Measurements from ENCODE around the gene SDHB. TPM values are rescaled to one million over a fixed set of nuclear protein-coding genes. Genes with fewer than 3 reads are reported as not detected.
A peak's percentile ranks its signal among the peaks of the same experiment; 100 is the strongest.

Gene SDHB
- total RNA-seq, 2 donors from 2014 or later, result 98.2 to 101 TPM

DNA sequence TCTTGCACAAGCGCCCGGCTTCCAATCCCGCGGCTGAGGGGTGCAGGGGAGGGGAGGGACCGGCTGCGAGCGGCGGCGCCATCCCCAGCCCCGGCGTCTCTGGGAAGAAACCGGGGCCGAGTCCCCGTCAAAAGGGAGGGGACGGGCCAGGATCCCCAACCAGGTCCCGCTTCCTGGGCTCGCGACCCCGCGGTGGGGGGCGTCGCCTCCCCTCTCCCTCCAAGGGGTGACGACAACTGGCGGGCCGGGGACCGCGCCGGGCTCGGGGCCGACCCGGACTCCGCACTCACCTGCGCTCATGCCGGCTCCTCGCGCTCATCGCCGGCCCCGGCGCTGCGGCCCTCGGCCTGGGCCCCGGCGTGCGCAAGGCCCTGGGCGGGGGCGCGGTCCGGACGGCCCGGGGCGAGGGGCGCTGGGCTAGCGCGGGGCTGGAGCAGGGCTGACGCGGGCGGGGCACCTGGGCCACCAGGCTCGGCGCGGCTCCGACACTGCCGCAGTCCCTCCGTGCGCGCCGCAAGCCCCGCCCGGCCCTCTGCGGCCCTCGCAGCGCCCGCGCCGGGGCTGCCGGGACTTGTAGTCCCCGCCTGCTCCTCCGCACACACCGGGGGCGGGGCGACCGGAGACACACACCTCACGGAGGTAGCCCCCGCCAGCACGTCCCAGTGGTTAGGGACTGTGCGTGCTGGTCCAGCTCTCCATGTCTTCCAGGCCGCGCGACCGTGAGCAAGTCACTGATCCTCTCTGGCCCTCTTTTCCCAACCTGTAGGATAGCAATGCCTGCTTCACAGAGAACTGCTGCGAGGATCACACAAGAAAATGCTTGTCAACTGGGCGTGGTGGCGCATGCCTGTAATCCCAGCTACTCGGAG, 42.2 kb downstream of the SDHB start, which contains the start of gene ATP13A2:
ATP13A2 (minus strand) TSS at position 490 of the 869 bp plus-strand sequence; CDS start at position 300, 190 bp downstream.
- Mint-ChIP-seq H3K9me3 (no peaks in the 10 kb centered on the region), H3K27ac (no peak within 1 kb of the TSS), H3K36me3 (ENCODE audit: insufficient read depth in 2 of 2) (no peaks in the 10 kb centered on the region), H3K4me3 (peak within 1 kb of the TSS; percentile 85 to 86), H3K4me1 (ENCODE audit: low read depth) (peaks cover 20% of the 10 kb centered on the region), H3K27me3 (ENCODE audit: low read depth) (no peaks in the 10 kb centered on the region)
- DNase-seq, result peak; percentile 87 to 92
- ATAC-seq (replicated peaks in 1 of 2), result peak; percentile 99

DNA sequence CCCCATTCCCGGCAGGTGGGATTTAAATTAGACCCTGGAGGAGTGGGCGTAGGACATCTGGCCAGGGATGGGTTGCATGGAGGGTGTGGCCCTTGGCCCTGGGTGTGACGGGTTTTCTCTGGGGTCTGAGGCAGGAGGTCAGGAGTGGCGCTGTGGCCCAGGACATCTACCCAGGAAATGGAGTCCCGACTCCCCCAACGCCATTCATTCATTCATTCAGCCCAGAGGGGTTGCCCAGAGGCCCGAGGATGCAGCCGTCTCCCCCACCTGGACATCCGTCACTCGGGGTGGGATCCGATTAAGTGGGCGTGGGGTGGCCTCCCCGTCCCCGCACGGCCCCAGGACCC, 42.8 kb downstream of the SDHB start:
- H3K27me3 Mint-ChIP-seq (ENCODE audit: low read depth), result no peaks in the 10 kb centered on the region
- H3K4me1 Mint-ChIP-seq (ENCODE audit: low read depth), result peaks cover 20% of the 10 kb centered on the region
- no peaks in the 10 kb centered on the region for H3K36me3 Mint-ChIP-seq (ENCODE audit: insufficient read depth in 2 of 2)
- peak; percentile 3 to 8 for DNase-seq
- no peak overlapping the region for H3K27ac Mint-ChIP-seq
- H3K9me3 Mint-ChIP-seq, result no peaks in the 10 kb centered on the region
- ATAC-seq (replicated peaks in 1 of 2), result no peak
- H3K4me3 Mint-ChIP-seq, result peak overlapping the region; percentile 79 to 84

DNA sequence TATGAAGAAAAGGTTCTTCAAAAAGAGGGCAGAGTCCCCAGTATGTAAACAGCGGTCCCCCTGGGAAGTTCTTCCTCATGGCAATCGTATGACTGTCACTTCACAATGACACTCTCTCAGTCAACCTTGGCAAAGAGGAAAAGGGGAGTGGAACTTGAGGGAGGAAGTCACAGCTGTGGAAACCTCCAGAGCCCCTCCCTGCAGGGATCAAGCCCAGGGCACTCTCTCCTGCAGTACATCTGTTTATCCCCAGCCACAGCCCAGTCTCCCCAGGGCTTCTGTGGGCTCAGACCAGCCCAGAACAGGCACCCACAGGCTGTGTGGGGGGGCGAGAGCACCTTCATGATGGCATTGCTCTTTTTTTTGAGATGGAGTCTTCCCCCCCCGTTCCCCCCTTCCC, 44.1 kb downstream of the SDHB start:
- no peak for DNase-seq
- ATAC-seq (replicated peaks in 1 of 2), result no peak
- peaks cover 20% of the 10 kb centered on the region for H3K4me1 Mint-ChIP-seq (ENCODE audit: low read depth)
- no peaks in the 10 kb centered on the region for H3K27me3 Mint-ChIP-seq (ENCODE audit: low read depth)
- H3K27ac Mint-ChIP-seq, result no peak overlapping the region
- no peaks in the 10 kb centered on the region for H3K36me3 Mint-ChIP-seq (ENCODE audit: insufficient read depth in 2 of 2)
- no peaks in the 10 kb centered on the region for H3K9me3 Mint-ChIP-seq
- no peak overlapping the region for H3K4me3 Mint-ChIP-seq

DNA sequence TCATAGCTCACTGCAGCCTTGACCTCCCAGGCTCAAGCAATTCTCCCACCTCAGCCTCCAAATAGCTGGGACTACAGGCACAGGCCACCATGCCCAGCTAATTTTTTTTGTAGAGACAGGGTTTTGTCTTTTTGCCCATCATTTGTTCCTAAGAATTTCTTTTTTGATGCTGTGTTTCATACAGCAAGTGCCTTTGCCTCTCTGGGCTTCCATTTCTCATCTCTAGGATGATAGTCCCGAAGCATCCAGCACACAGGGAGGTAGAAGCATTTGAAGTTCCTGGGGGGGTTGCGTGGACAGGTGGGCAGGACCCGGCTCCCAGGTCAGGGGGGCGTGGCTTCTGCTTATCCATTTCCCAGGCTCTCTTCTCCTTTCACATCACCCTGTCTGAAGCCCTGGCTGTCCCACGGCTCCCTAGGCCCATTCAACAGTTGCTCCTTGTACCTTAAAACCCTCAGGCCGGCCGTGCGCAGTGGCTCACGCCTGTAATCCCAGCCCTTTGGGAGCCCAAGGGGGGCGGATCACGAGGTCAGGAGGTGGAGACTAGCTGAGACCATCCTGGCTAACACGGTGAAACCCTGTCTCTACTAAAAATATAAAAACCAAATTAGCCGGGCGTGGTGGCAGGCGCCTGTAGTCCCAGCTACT, 45.5 kb downstream of the SDHB start:
- ATAC-seq (replicated peaks in 1 of 2), result no peak

DNA sequence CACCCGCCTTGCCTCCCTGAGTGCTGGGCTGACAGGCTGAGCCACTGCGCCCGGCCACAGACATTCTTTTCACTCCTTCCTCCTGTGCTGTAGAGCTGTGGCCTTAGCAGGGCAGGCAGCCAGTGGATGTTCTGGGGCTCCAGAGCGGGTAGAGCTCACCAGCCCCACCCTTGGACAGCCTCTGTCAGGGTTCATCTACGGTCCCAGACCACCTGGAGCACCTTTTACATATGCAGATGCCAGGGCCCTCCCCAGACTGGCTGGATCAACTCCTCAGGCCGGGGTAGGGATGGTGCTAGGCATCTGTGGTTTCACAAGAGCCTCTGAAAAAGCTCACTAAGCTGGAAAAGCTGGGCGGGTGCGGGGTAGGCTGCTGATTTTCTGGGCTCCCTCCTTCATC, 46.7 kb downstream of the SDHB start:
- H3K27me3 Mint-ChIP-seq (ENCODE audit: low read depth), result no peaks in the 10 kb centered on the region
- H3K36me3 Mint-ChIP-seq (ENCODE audit: insufficient read depth in 2 of 2), result no peaks in the 10 kb centered on the region
- H3K4me3 Mint-ChIP-seq, result no peak overlapping the region
- no peak overlapping the region for H3K27ac Mint-ChIP-seq
- H3K4me1 Mint-ChIP-seq (ENCODE audit: low read depth), result peaks cover 17% of the 10 kb centered on the region
- ATAC-seq (replicated peaks in 1 of 2) (no peak), DNase-seq (no peak)
- H3K9me3 Mint-ChIP-seq, result no peaks in the 10 kb centered on the region

More for the DNA sequence above, 45.5 kb downstream of the SDHB start:
- DNase-seq, result no peak
- H3K9me3 Mint-ChIP-seq, result no peaks in the 10 kb centered on the region
- no peaks in the 10 kb centered on the region for H3K36me3 Mint-ChIP-seq (ENCODE audit: insufficient read depth in 2 of 2)
- H3K27ac Mint-ChIP-seq, result no peak overlapping the region
- no peak overlapping the region for H3K4me3 Mint-ChIP-seq
- peaks cover 20% of the 10 kb centered on the region for H3K4me1 Mint-ChIP-seq (ENCODE audit: low read depth)
- H3K27me3 Mint-ChIP-seq (ENCODE audit: low read depth), result no peaks in the 10 kb centered on the region

DNA sequence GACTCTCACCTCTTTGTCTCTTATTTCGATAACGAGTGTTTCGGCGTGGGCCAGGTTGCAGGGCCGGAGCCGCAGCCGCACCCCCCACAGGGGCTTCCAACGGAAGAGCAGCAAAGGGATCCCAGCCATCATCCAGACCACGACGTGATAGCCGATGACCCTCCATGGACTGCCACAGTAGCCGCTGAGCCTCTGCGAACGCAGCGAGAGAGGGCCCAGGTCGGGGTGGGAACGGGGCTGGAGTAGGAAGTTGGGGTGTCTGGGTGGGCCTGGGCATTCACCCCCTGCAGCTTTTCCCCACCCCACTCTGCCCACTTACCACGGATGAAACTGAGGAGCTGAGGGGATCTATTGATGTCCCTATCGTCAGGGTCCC, 48.5 kb downstream of the SDHB start:
- H3K4me3 Mint-ChIP-seq, result no peak overlapping the region
- ATAC-seq (replicated peaks in 1 of 2) (no peak), DNase-seq (no peak)
- H3K4me1 Mint-ChIP-seq (ENCODE audit: low read depth), result peaks cover 7% of the 10 kb centered on the region
- no peaks in the 10 kb centered on the region for H3K27me3 Mint-ChIP-seq (ENCODE audit: low read depth)
- no peaks in the 10 kb centered on the region for H3K9me3 Mint-ChIP-seq
- H3K36me3 Mint-ChIP-seq (ENCODE audit: insufficient read depth in 2 of 2), result no peaks in the 10 kb centered on the region
- no peak overlapping the region for H3K27ac Mint-ChIP-seq

DNA sequence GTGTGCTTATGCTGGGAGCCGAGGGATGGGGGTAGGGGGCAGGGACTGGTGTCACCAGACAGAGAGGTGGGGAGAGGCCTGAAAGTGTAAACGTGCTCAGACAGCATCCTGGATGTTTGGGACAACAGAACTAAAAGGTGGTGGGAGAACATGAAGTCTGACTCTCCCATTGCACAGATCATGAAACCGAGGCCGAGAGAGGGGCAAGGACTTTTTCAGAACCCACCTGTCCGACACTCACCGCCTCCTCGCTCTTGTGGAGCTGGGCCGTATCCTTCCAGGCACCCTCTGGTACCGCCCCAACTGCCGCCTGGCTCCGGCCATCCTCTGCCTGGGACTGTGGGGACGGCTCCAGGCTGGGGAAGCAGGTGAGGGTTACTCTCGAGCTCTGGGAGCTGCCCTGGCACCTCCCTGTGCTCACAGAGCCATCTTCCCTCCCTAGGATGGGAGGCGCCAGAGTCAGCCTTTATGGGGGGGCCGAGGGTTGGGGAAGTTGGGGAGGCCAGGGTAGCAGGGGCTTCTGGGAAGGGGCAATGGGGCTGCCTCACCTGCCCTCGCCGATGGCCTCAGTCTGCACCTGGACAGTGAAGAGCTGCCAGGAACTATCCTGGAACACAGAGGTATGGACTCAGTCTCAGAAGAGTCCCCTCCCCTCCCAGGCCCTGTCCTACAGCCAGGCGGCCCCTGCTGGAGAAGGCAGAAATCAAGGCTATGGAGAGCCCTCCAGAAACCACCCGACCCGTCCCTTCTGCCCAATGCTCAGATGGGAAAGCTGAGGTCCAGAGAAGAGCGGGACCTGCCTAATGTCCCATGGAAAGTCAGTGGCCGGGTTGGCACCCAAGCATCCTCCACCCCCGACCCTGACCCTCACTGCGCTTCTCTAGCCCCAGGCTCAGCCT, 49.1 kb downstream of the SDHB start:
- H3K9me3 Mint-ChIP-seq, result no peaks in the 10 kb centered on the region
- H3K4me3 Mint-ChIP-seq, result no peak overlapping the region
- peaks cover under 1% of the 10 kb centered on the region for H3K4me1 Mint-ChIP-seq (ENCODE audit: low read depth)
- DNase-seq (no peak), ATAC-seq (replicated peaks in 1 of 2) (no peak)
- H3K27me3 Mint-ChIP-seq (ENCODE audit: low read depth), result no peaks in the 10 kb centered on the region
- H3K36me3 Mint-ChIP-seq (ENCODE audit: insufficient read depth in 2 of 2), result no peaks in the 10 kb centered on the region
- no peak overlapping the region for H3K27ac Mint-ChIP-seq

DNA sequence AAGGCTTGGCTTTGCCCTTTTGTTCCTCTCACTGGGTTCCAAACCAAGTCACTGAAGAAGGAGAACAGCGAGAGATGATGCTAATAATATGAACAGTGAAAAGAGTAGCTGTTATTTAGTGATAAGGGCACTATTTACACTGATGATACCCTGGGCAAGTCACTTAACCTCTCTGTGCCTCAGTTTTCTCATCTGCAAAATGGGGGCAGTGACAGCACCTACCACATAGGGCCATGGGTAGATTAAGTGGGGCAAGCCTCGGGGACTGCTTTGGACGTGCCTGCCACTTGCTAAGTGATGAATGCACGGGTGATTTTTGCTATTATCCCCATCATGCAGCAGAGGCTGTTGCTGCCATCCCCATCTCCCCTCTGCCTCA, 51.3 kb downstream of the SDHB start:
- Mint-ChIP-seq H3K4me1 (ENCODE audit: low read depth) (no peaks in the 10 kb centered on the region), H3K9me3 (no peaks in the 10 kb centered on the region)

DNA sequence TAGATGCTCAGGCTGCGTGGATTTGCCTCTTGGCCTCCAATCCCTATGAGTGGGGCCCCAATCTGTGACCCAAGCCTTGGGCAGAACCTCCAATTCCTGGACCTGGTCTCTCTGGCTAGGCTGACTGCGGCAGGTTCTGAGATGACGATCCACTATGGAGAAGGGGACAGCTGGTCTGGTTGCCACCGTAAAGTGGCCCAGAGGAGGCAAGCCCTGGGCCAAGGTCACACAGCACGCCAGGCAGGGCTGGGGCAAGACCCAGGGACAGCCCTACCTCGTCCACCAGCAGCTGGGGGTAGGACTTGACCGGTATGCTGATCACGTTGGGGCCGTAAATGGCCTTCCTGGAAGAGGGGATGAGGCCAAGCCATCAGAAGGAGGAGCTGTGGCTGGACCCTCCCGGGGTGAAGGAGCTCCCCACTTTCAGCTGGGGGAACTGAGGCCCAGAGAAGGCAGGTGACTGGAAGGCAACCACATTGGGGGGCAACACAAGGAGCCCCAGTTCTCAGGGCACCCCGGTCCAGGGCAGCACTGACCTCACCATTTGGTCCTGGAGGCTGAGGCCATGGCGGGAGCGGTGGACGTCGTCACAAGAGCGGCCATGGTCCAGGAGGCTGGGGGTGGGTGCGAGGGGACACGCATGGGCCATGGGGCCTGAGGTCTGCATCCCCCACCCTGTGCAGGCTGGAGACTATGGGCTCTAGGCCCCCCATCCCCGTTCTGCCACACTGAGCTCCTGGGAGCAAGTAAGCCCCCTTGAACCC, 51.9 kb downstream of the SDHB start:
- Mint-ChIP-seq H3K4me1 (ENCODE audit: low read depth) (no peaks in the 10 kb centered on the region), H3K4me3 (no peak overlapping the region), H3K27ac (no peak overlapping the region), H3K27me3 (ENCODE audit: low read depth) (no peaks in the 10 kb centered on the region), H3K36me3 (ENCODE audit: insufficient read depth in 2 of 2) (no peaks in the 10 kb centered on the region), H3K9me3 (no peaks in the 10 kb centered on the region)
- no peak for ATAC-seq (replicated peaks in 1 of 2)
- no peak for DNase-seq

More for the DNA sequence above, 51.3 kb downstream of the SDHB start:
- DNase-seq, result no peak
- ATAC-seq (replicated peaks in 1 of 2), result no peak
- Mint-ChIP-seq H3K4me3 (no peak overlapping the region), H3K27ac (no peak overlapping the region), H3K36me3 (ENCODE audit: insufficient read depth in 2 of 2) (no peaks in the 10 kb centered on the region), H3K27me3 (ENCODE audit: low read depth) (no peaks in the 10 kb centered on the region)

DNA sequence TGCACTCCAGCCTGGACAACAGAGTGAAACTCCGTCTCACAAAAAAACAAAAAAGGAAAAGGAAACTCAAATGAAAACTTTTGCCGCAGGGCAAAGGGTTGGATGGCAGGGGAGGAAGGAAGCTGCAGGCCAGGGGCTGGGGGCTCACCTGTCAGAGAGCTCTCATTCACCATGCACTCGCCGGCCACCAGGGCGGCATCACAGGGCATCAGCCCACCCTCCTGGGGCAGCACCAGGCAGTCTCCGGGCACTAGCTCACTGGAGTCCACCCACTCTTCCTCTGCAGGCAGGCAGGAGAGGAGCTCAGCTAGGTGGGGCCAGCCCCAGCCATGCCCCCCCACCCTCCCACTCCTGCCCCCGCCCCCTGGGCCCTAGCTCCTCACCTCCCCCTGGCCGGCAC, 54.0 kb downstream of the SDHB start:
- no peak for DNase-seq
- no peak for ATAC-seq (replicated peaks in 1 of 2)
- no peaks in the 10 kb centered on the region for H3K9me3 Mint-ChIP-seq
- H3K4me1 Mint-ChIP-seq (ENCODE audit: low read depth), result no peaks in the 10 kb centered on the region
- H3K36me3 Mint-ChIP-seq (ENCODE audit: insufficient read depth in 2 of 2), result no peaks in the 10 kb centered on the region
- no peak overlapping the region for H3K27ac Mint-ChIP-seq
- H3K27me3 Mint-ChIP-seq (ENCODE audit: low read depth), result no peaks in the 10 kb centered on the region
- no peak overlapping the region for H3K4me3 Mint-ChIP-seq

DNA sequence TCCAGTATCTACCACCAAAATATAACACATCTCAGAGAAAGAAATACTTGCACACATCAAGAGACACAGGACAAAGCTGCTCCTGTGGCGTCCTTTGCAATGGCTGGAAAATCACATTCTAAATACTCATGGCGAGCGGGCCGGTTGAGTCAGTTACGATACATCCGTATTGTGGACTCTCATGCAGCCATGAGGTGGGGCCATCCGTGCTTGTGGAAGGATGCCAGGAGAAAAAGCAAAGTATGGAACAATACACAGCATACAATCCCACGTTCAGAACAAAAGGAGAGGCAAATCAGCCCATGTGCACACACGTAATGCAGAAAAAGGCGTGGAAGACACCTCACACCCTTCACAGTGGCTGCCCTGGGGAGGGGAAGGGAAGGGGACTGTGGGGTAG, 55.2 kb downstream of the SDHB start:
- H3K4me3 Mint-ChIP-seq, result no peak overlapping the region
- no peak for DNase-seq
- H3K27ac Mint-ChIP-seq, result no peak overlapping the region
- H3K4me1 Mint-ChIP-seq (ENCODE audit: low read depth), result no peaks in the 10 kb centered on the region
- no peaks in the 10 kb centered on the region for H3K27me3 Mint-ChIP-seq (ENCODE audit: low read depth)
- H3K9me3 Mint-ChIP-seq, result no peaks in the 10 kb centered on the region
- no peak for ATAC-seq (replicated peaks in 1 of 2)
- no peaks in the 10 kb centered on the region for H3K36me3 Mint-ChIP-seq (ENCODE audit: insufficient read depth in 2 of 2)

DNA sequence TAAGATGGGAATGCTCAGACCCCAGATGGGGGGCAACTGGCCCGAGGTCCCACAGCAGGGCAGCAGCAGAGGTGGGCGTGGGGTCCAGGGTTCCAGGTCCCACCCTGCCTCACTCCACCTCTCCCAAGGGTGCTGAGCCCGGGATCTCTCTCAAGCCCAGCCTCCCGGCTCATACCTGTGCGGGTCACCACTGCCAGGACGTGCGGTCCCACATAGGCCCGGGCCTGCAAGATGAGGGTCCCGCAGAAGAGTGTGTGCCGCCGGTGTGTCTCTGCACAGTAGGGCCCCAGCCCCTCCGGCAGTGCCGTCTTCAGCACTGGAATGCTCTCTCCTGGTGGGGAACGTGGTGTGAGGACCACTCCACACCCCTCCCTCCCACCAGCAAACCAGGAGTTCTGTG, 57.0 kb downstream of the SDHB start:
- no peaks in the 10 kb centered on the region for H3K9me3 Mint-ChIP-seq
- H3K4me1 Mint-ChIP-seq (ENCODE audit: low read depth), result no peaks in the 10 kb centered on the region
- no peak for ATAC-seq (replicated peaks in 1 of 2)
- H3K36me3 Mint-ChIP-seq (ENCODE audit: insufficient read depth in 2 of 2), result no peaks in the 10 kb centered on the region
- DNase-seq, result no peak
- no peak overlapping the region for H3K4me3 Mint-ChIP-seq
- H3K27me3 Mint-ChIP-seq (ENCODE audit: low read depth), result no peaks in the 10 kb centered on the region
- H3K27ac Mint-ChIP-seq, result no peak overlapping the region

Measured in activated T-cell treated with anti-CD3 and anti-CD28 coated beads, Interleukin-2, amount 50 U/mL, for 72 hours (primary cell).